Activated CD4-positive, CD25-positive, alpha-beta regulatory T cell treated with anti-CD3 and anti-CD28 coated beads, Interleukin-2, amount 50 U/mL, for 16 hours (primary cell): ENCODE measurements around the gene SLC1A2.

ENCODE experiments used
- DNase-seq: peaks from one replicate; pipeline ENCODE4 v3.0.0-alpha.2; 2020; ENCODE audit warnings: low read depth, low spot score

The SLC1A2 gene

GRCh38 chr11:35326266-35326879, 93.0 kb downstream of the SLC1A2 start:
- no peak for DNase-seq

- no peak for DNase-seq
Measured at GRCh38 chr11:35324981-35325380, 94.4 kb downstream of the SLC1A2 start.

GRCh38 chr11:35324183-35324886, 95.0 kb downstream of the SLC1A2 start:
- no peak for DNase-seq

- DNase-seq, result no peak
Measured at GRCh38 chr11:35323076-35323868, 96.1 kb downstream of the SLC1A2 start.

GRCh38 chr11:35322318-35322979, 96.9 kb downstream of the SLC1A2 start:
- no peak for DNase-seq

DNA sequence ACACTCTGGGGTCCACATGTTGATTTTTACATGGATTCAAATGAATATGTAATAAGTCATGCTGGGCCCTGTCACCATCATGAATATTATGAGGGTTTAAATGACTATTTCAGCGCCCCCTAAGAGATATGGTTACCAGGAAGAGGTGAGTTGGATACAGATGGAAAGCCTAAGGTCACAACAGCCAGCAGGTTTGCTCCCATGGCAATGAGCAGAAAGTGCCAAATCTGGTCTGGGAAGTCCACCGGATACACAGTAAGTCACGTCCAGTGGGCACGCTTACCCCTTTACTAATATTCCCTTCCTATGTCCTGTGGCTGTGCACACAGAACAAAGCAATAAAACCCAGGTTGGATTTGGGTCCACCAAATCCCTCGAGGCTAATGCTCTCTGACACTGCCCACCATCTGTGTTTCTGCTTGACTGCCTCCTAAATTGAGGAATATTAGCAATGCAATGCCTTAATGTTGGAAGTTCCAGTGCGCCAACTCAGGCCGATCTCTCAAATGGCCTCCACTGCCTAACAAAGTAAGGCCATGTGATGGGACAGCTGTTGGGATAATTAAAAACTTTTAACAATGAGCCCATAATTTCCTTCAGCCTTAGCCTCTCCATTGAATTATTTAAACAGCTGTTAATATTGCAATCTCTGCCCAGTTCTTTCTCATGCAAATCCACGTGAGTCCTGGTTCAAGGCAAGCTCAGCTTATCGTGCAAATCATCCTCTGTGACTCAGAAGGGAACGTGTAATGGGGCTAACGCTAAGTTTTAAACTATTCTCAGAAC, 97.6 kb downstream of the SLC1A2 start:
- no peak for DNase-seq

- DNase-seq, result no peak
Measured at GRCh38 chr11:35321111-35321510, 98.2 kb downstream of the SLC1A2 start.

DNA sequence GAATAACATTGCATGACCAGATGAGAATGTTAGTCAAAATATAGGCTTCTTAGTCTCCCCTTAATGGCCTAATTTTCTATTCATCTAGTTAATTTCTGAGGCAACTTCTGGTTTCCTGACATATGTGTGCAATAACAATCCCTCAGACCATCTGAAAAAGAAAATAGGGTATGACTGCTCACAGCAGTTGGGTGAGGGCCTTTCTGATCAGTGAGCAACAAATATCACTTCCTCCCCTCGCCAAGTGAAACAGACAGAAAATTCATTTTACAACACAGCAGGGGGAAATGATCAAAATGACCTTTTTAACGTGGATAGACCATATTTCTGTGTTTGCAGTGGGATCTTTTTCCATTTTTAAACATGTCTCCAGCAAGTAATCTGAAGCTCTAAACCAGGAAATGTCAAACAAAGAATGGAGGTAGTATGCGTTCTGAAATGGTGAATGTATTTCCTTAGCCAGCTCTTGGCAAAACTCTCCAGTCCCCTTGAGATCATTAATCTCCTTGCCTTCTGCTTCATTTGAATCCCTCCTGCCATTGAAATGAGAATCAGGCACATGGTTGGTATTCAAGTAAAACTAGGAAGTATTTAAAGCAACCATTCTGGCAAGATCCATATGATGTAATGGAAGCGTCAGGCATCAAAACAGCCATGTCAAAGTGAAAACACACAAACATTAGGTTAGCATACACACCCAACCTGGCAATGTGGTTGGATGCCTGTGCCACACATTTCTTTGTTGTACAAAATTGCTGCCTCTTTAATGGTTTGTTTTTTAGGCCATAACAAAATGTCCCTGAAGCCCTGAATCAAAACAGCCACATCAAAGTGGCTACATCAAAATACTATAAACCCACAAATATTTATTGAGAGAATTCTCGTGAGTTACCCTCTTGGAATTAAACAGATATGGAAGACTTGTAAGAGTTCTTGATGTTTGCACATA, 100.1 kb downstream of the SLC1A2 start:
- DNase-seq, result no peak

DNA sequence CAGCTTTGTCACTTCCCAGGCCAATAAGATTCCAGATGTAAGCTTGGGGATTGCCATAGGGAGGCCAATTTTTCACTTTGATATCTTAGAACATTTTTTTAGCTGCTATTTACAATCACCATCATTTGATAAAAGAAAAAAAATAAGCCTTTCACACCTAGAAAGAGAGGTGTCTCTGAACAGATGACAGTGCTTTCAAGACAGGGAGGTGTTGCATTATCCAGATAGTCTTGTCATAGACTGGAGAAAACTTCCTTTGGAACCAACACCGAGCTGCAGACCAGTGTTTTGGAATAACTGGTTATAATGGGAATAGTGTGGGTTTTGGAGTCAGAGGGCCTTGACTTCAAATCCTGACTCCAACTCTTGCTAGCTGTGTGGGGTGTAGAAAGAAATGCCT, 101.0 kb downstream of the SLC1A2 start:
- DNase-seq, result no peak

DNA sequence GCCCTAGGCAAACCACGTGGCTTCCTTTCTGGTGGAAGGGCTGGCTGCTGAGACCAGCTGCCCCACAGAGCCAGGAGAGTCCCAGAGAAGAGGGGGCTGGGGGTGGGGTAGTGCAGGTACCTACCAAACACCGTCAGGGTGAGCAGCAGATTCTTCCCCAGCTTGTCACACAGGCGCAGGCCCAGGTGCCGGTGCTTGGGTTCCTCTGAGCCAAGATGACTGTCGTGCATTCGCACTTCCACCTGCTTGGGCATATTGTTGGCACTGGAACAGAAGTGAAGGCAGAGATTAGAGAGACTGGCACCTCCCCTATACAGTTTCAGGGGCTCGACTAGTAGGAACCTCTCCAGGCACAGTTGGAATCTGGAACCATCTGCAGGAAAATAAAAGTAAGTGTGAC, 102.1 kb downstream of the SLC1A2 start:
- no peak for DNase-seq

DNA sequence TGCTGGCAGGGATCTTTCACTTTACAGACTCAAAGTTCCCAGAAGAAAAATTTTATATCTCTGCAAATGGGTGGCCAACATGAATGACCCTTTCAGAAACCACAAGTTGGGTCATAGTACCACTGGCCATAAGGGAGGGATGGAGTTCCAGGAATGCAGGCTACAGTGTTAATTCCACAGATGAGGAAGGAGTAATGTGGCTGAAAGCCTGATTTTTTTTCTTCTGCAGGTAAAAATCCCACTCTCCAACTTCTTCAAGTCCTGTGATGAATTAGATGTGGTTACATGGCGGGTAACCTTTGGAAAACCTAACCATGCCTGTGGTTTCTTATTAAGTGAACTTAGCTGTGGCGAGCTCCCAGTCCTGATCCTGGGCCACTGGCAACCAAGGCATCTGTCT, 103.2 kb downstream of the SLC1A2 start:
- no peak for DNase-seq

GRCh38 chr11:35313760-35314153, 105.6 kb downstream of the SLC1A2 start:
- DNase-seq, result no peak

DNA sequence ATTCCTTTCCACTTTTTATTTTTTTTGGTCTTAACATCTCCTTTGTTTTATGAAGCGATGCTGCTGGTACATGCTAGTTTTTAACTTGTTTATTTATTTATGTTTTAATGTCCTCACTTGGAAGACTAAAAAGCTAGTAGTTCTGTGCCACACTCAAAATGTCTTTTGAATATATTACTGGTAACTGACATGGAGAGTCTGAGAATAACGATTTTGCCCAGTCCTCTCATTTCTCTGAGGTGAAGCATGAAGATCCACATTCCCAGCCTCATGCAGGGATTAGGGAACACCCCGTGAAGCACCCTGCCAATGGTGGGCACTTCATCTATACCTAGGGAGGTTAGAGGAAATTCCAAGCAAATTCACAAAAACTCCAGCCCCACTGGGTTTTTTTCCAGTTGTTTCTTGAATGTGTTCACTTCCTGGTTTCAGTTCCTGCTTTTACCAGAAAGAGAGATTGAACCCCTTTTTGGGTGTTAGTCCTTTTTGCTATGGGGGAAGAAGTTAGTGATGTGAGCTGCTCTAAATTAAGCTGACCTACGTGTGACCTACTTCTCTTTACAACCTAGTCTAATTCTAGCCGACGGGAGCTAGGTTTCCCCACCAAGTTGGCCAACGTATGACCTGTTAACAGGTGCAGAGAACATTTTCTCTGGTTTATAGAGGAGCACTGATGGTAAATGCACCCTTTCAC, 106.1 kb downstream of the SLC1A2 start:
- DNase-seq, result no peak

DNA sequence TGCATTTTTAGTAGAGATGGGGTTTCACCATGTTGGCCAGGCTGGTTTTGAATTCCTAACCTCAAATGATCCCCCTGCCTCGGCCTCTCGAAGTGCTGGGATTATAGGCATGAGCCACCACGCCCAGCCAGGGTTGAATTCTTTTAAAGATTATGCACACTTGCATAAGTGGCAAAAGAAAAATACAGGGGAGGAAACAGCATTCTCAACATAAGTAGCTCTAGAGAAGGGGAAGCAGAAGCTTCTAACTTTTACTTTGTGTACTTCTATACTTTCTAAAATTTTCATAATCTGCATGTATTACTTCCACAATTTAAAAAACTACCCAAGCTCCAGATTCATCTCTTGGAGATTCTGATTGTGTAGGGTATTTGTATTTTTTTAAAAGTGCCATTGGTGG, 108.0 kb downstream of the SLC1A2 start:
- no peak for DNase-seq

DNA sequence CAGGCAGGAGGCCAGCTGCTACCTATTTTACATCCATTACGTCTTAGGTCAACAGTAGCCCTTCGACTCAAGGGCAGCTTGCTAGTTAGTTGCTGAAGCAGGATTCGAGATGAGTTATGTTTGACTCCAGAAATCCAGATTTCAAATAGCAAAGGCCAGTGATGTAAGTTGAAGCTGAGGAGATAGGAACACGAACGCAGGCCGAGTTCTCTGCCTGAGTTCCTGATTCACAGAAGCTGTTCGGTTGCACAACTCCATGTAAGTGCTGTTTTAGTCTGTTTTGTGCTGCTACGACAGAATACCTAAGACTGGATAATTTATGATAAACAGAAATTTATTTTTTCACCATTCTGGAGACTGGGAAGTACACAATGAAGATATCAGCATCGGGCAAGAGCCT, 111.2 kb downstream of the SLC1A2 start:
- no peak for DNase-seq

DNA sequence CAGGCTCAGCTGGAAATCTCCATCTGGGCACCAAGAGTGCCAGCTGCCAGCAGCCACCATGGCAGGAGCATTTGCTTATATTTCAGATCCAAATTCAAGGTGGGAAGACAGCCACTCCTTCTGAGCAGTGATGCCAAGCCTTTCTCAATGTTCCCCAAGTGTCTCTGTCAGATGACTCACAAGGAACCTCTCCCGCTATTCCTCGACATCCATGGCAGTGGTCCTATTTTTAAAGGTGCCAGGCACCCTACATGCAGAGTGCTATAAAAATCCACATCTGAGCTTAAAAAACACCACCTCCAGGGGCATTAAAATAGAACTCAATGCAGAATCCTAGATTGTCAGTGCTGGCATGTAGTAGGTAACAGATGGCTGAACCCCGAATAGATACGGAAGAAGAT, 112.1 kb downstream of the SLC1A2 start:
- DNase-seq, result no peak

GRCh38 chr11:35305670-35306382, 113.5 kb downstream of the SLC1A2 start:
- DNase-seq, result peak; percentile 5

GRCh38 chr11:35304900-35305460, 114.4 kb downstream of the SLC1A2 start:
- no peak for DNase-seq

DNA sequence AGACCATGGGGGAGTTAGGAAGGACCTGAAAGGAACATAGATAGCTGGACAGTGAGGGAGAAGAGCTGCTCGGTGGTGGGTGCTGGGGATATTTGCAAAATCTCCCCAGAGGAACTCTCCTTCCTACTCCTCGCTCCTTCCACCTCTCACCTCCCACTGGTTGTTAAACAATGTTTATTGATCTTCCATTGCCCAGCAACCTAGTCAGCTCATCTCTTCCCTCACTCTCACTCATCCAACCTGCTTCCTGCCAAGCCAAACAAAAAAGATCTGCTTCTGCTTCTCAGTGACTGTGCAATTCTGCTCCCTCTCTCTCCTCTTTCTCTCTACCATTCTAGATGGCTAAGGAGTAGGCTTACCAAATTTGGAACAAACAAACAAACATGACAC, 115.0 kb downstream of the SLC1A2 start:
- no peak for DNase-seq
